CD4-positive, alpha-beta T cell treated with Interleukin-12 subunit alpha and Interleukin-12 subunit beta, for 1 hour (primary cell): ENCODE data around the gene ZNF618.
A peak's percentile ranks its signal among the peaks of the same experiment; 100 is the strongest.

ENCODE experiments used
- DNase-seq: peaks from one replicate; pipeline ENCODE4 v3.0.0-alpha.2; 2020

Gene ZNF618

GRCh38 chr9:113885183-113886025 lies 9.3 kb downstream of the ZNF618 start:
- DNase-seq = no peak

GRCh38 chr9:113886026-113886369 lies 9.9 kb downstream of the ZNF618 start:
- DNase-seq = no peak

- peak; percentile 4 for DNase-seq
Observed at GRCh38 chr9:113886466-113886865, 10.4 kb downstream of the ZNF618 start.

GRCh38 chr9:113886933-113887332 lies 10.8 kb downstream of the ZNF618 start:
- DNase-seq = peak; percentile 10

GRCh38 chr9:113887436-113887835 lies 11.3 kb downstream of the ZNF618 start:
- no peak for DNase-seq

- no peak for DNase-seq
Observed at GRCh38 chr9:113888336-113888735, 12.2 kb downstream of the ZNF618 start.

GRCh38 chr9:113888976-113889375 lies 12.9 kb downstream of the ZNF618 start:
- no peak for DNase-seq

GRCh38 chr9:113890704-113891103 lies 14.6 kb downstream of the ZNF618 start:
- no peak for DNase-seq

- no peak for DNase-seq
Observed at GRCh38 chr9:113892861-113893491, 16.9 kb downstream of the ZNF618 start.

- DNase-seq = no peak
Observed at GRCh38 chr9:113894166-113894565, 18.1 kb downstream of the ZNF618 start.

GRCh38 chr9:113895526-113895925 lies 19.4 kb downstream of the ZNF618 start:
- DNase-seq = no peak

- DNase-seq = no peak
Observed at GRCh38 chr9:113896713-113897112, 20.6 kb downstream of the ZNF618 start.

- DNase-seq = no peak
Observed at GRCh38 chr9:113898151-113898550, 22.0 kb downstream of the ZNF618 start.

- DNase-seq = no peak
Observed at GRCh38 chr9:113898596-113898995, 22.5 kb downstream of the ZNF618 start.

- no peak for DNase-seq
Observed at GRCh38 chr9:113899205-113899604, 23.1 kb downstream of the ZNF618 start.

GRCh38 chr9:113901221-113901688 lies 25.1 kb downstream of the ZNF618 start:
- no peak for DNase-seq

- no peak for DNase-seq
Observed at GRCh38 chr9:113903514-113904077, 27.5 kb downstream of the ZNF618 start.

GRCh38 chr9:113906411-113907110 lies 30.5 kb downstream of the ZNF618 start:
- no peak for DNase-seq

- DNase-seq = no peak
Observed at GRCh38 chr9:113907282-113907681, 31.2 kb downstream of the ZNF618 start.

GRCh38 chr9:113909421-113909820 lies 33.3 kb downstream of the ZNF618 start:
- no peak for DNase-seq

GRCh38 chr9:113910036-113910639 lies 34.0 kb downstream of the ZNF618 start:
- no peak for DNase-seq

GRCh38 chr9:113911850-113912557 lies 35.9 kb downstream of the ZNF618 start:
- no peak for DNase-seq
